Amniotic stem cell (primary cell): ENCODE data around the gene MPPED1.

Experiments used
- DNase-seq: peaks from one replicate; lab custom pipeline; 2025; lab: John Stamatoyannopoulos, UW

Gene MPPED1

DNA sequence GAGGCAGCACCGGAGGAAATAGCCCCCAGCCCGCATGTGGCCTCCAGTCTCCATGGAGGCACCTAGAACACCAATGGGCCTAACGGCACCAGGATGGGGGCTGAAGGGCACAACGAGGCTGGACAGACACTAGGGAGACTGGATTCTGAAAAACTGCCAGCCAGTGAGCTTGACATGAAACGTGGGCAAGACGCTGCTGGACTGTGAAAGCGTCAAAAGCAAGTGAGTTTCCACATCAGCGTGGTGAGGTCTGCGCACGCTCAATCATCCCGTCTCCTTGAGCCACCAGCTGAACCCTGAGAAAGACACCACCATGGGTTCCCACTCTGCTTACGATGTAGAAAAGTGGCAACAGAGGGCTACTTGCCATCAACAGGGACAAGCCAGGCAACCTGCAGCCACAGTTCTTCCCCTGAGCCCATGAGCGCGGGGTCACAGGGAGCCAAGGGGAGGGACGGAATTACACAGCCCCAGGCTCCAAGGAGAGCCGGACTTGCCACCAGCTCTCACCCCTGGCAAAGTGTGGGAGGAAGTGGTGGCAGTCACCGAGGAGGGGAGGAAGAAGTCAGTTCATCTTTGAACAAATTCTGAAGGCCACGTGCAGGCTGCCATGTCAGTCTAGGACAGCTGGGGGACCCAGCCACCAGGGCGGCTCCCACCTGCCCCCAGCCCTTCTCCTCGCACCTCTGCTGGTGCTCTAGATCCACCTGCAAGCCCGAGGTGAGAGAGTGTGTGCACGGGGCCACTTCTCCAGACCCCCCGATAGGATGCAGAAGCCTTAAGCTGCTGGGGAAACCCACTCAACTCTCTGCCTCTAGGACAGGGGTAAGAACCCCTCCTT, 131.1 kb downstream of the MPPED1 start:
- no peak for DNase-seq

DNA sequence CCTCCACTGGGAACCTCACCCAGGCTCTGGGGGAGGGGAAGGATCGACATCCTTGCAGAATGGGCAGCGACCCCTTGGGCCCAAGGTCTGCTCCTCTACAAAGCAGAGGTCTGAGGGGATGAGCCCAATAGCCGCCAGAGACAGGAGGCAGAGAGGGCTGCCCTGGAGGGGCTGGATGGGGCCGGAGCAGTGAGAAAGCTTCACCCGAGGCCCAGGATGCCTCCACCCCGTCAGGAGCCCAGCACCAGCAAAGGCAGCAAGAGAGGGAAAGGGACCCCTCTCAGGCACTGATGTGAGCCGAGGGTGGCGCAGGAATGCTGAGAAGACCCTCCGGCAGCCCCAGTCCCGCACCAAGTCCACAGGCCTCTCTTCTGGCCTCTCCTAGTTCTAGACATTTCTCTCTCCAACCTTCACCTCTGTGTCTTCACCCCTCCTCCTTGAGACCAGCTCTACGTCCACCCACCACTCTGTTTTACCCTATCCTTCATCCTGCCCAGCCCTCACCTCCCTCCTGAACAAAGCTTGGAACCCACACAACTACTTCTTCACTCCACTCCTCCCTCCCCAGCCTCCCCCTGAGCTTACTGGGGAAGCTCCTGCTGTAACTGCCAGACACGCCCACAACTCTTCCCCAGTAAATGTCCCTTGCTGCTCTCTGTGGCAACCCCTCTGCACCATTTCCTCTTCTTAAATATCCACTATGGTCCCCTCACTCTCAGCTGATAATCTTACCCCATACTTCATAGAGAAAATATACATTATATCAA, 131.9 kb downstream of the MPPED1 start:
- no peak for DNase-seq

DNA sequence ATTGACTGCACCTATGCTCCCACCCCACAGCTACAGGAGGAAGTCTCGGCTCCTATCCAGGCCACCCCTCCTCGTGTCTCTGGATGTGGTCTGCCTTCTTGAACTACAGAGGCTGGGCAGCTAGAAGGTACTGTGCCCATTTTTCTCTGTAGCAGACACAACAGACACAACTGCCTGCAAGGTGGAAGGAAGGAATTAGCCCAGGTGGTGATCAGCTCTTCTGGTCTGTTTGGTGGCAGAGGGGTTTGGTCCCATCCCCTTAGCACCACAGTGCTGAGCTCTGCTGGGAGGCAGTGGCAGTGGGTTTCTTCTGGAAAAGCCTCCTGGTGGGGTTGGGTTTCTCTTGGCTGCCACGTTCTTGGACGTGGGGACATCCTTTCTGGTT, 132.5 kb downstream of the MPPED1 start:
- DNase-seq, result no peak

DNA sequence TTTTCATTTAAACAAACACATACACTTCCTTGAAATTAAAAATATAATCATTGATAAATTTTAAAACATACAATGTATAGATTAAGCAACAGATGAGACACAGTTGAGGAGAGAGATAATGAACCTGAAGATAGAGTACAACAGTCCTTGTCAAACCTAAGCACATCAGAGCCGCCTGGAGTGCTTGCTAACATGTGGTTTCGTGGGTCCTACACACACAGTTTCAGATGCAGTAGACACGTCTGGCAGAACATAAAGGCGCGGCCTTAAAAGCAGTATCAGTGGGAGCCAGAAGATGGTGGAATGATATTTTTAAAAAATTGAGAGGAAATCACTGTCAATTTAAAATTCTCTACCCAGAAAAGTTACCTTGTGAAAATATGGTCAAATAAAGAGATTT, 134.4 kb downstream of the MPPED1 start:
- no peak for DNase-seq

DNA sequence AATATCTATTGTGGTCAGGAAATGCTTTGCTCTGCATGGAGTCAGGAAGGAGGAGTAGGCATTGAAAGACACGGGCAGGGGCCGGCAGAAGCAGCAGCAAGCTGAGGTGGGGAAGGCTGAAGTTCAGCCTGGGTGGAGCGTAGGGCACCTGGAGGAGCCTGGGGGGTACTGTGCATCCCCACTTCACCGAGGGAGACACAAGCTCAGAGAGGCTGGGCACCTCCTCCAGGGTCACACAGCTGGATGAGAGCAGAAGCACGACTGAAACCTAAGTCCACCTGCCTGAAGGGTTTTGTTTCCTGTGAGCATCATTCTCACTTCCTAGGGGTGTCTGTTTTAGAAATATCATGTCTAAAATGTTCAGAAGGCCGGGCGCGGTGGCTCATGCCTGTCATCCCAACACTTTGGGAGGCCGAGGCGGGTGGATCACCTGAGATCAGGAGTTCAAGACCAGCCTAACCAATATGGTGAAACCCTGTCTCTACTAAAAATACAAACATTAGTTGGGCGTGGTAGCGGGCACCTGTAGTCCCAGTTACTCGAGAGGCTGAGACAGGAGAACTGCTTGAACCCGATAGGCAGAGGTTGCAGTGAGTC, 138.3 kb downstream of the MPPED1 start:
- DNase-seq, result no peak

DNA sequence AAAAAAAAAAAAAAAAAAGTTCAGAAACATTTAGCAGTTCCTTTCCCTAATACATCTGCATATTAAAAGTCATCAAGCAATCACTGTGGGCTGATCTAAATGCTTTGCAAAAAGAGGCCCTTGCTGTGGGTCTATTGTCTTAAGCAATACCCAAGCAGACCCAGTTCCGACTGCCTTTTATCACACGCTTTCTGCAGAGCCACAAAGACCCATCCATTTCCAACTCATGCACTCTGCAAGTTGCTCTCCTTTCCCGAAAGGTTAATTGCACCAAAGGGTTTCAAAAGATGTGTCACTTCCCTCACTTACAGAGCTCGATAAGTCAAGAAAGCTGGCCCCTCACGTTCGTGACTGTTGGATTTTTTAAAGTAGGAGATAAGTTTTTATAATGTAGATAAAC, 138.9 kb downstream of the MPPED1 start:
- DNase-seq, result no peak

DNA sequence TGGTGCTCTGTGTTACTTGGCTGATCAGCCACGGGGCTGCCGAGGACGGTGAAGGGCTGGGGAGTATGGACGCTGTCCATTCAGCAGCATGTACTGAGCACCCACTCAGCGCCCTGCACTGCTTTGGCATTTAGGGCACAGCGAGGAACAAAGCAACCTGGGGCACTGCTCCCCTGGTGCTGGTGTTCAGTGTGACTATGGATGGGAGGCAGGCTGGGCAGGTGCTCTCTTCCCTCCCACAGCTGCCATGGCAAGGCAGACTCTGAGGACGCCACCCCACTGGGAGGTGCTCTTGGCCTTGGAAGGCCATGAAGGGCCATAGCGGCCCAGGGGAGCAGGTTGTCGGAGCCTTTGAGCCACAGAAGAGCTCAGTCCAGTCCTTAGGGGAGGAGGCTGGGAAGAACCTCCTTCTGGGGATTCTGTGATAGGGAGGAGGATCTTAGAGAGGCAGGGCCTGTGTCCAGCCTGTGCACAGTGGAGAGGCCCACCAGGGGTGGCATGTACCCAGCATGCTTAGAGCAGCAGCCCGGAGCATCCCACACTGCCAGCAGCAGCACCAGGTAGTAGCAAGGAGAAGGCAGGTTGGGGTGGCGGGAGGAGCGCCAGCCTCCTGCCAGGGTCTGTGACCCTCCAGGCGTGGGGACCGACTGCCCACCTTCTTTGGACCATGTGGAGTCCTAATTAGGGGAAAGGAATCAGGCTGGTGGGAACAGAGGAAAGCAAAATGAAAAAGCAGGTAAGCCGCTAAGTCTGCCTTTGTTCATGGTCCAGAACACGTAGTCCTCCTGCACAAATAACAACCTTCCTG, 141.8 kb downstream of the MPPED1 start:
- DNase-seq, result no peak

- DNase-seq, result no peak
Measured at GRCh38 chr22:43554259-43554636, 142.4 kb downstream of the MPPED1 start.

- DNase-seq, result no peak
Measured at GRCh38 chr22:43554694-43555365, 143.0 kb downstream of the MPPED1 start.

GRCh38 chr22:43555561-43556515, 144.0 kb downstream of the MPPED1 start:
- DNase-seq, result no peak
